NCI-H460 (cell line): Measurements from ENCODE around the gene ABCC2. TPM values are rescaled to one million over a fixed set of nuclear protein-coding genes. Genes with fewer than 3 reads are reported as not detected.
"Not testable (repeated sequence)": the region's sequence is repeated elsewhere in the genome, so short reads cannot be mapped to it uniquely, and the experiment has no call there.

Experiments used
- DNase-seq: peaks from one replicate; pipeline ENCODE4 v3.0.0-alpha.2; 2016; ENCODE audit warnings: low read depth; ENCODE audit errors: extremely low read depth
- total RNA-seq: library from RNA; depleted of rRNA; stranded (reverse); fragments of >200 nt; shearing (Covaris generic); gene quantifications from 2 replicates; pipeline ENCODE4 v1.2.3, GENCODE V29; 2014; rRNA removed

ABCC2 gene
- total RNA-seq, 1 experiment from 2014 or later: 232 TPM

DNA sequence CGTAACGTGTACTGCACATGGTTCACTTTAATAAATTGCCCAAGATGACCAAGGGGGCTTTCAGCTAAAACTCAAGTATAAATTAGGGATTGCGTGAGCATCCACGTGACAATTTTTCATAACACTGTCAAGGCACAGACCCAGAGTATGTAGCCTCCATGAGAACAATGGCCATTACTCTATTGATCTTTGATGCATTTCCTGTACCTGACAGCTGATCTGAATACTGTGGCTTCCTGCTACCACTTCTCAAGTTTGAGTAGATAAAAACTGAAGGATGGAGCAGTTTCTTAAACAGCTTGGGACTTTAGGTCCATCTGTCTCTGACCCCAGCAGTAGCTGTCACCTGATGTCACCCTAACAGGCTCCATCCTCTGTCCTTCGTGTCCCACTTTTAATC, 98.9 kb downstream of the ABCC2 start:
- DNase-seq: no peak

DNA sequence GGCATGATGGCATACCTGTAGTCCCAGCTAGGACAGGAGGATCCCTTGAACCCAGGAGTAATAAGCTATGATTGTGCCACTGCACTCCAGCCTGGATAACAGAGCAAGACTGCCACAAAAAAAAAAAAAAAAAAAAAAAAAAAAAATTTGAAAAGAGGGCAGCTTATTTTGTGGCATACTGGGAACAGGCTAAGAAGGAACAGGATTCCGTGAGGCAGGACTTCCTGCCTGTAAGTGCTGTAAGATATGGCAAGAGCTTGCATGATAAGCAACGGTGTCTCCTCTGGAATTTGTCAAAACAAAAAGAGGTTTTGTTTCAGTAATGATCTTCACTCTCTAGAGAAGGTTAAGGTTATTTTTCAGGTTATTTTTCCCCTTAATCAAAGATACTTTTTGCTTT, 101.1 kb downstream of the ABCC2 start:
- DNase-seq: no peak

DNA sequence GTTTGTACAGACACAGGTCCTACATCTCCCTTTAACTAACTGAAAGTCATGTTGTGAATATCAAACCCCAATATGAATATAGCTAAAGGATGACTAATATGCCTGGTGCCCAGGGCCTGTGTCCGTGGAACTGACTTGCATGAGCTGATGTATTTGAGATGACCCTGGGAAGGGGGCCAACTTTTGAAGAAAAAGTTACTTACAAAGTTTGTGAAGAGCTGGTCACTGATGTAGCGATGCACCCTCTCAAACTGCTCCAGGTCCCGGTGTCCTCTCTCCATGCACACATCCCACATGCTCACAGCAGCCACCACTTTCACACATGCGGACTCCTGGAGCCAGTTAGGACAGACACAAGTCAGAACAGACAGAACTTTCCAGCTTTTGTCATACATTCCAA, 106.2 kb downstream of the ABCC2 start:
- no peak for DNase-seq

DNA sequence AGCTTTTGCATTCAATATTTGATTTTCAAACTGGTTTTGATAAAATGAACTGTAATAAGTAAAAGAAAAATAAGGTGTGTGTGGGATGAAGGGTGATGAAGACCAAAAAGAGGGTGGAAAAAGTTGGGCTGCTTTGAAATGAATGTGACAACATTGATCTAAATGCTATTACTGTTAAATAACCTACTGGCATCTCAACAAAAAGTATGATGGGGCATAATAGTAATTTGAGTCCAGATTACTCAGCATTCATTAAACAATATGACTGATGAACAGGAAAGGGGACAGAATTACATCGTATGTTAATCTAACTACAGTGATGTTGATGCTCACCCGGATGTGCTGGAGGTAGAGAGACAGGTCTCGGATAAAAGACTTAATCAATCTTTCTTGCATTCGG, 112.2 kb downstream of the ABCC2 start:
- DNase-seq: no peak

DNA sequence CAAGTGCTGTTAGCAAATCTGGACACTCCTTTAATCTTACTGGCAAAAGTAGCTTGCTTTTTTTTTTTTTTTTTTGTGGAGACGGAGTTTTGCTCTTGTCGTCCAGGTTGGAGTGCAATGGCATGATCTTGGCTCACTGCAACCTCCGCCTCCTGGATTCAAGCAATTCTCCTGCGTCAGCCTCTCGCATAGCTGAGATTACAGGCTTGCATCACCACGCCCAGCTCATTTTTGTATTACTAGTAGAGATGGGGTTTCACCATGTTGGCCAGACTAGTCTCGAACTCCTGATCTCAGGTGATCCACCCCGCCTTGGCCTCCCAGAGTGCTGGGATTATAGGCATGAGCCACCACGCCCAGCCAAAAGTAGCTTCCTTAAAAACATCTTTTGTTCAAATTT, 112.6 kb downstream of the ABCC2 start:
- DNase-seq: not testable (repeated sequence)

DNA sequence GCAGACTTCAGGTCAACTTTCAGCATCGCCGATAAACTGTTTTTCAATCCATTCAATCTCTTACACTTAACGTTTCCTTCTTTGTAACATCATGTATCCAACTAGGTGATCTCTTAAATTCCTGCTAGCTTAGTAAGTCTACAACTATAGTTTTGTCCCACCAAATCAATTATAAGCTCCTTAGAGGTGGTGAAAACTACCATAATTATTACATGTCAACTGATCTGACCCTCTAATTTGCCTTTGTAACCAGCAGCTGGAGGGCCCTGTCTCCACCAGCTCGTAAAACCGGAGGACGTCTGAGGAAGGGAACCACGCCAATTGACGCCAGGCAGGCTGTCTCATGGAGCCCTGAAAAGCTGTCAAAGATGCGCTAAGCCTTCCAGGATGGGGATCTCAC, 113.4 kb downstream of the ABCC2 start:
- DNase-seq: no peak

Other genes with a start within 250 kb of the ABCC2 start
- 0.25 and 0.32 TPM in 2 replicates for gene NKX2-3, start 249.7 kb upstream of the ABCC2 start, total RNA-seq
- 14.3 and 14.6 TPM in 2 replicates for gene SLC25A28, start 162.2 kb upstream of the ABCC2 start, total RNA-seq
- gene ENTPD7, start 123.1 kb upstream of the ABCC2 start, total RNA-seq: 14.8 and 17.6 TPM in 2 replicates
- gene COX15, start 50.5 kb upstream of the ABCC2 start, total RNA-seq: 49.4 and 56.5 TPM in 2 replicates
- gene CUTC, start 50.4 kb upstream of the ABCC2 start, total RNA-seq: 51.7 and 66.0 TPM in 2 replicates
- gene DNMBP, start 227.3 kb downstream of the ABCC2 start, total RNA-seq: 13.3 and 13.5 TPM in 2 replicates